ENCODE data around the gene PRDX4. TPM values are rescaled to one million over a fixed set of nuclear protein-coding genes. Genes with fewer than 3 reads are reported as not detected.

Gene PRDX4
- total and polyA plus RNA-seq, 2 of the 8 experiments (the other 6 are each of a cell fraction or from before 2014, with no cell fraction given): 130 TPM

DNA sequence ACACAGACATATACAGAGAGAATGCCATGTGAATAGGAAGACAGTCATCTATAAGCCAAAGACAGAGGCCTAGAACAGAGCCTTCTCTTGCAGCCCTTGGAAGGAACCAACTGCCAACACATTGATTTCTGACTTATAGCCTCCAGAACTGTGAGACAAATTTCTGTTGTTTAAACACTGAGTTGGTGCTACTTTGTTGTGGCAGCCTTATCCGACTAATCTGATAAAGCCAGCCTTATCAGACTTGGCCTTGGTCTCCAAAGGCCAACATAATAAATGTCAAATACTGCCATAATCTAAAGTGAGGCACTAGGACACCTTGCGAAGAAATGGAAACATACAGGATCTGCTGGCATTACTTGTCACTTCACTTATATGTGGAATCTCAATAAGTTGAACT lies 24.3 kb upstream of the PRDX4 start:
- H3K9ac ChIP-seq (replicated peaks in 1 of 4; ENCODE audit: extremely low read depth in 1 of 4, low read depth in 3 of 4, low read length in 3 of 4): no peak overlapping the region
- H2AK5ac ChIP-seq (ENCODE audit: low read depth, low read length): no peak overlapping the region
- WGBS, 2 experiments (ENCODE audit: extremely low coverage in 1 of 2, insufficient coverage in 1 of 2, insufficient read length in 1 of 2, insufficient replicate concordance in 2 of 2, low coverage in 1 of 2, low lambda C conversion rate in 2 of 2, missing lambda C conversion rate in 1 of 2): 86% methylated on average over 2 of the region's 2 CpGs; no CpG with 5 or more reads in 1 of the 2 experiments
- TF ChIP-seq ASH2L (IDR thresholded peaks at IDR 0.05; ENCODE audit: low read length): no peak
- no peak overlapping the region for H2AFZ ChIP-seq (ENCODE audit: low read length)
- no peaks in the 10 kb centered on the region for H3K23me2 ChIP-seq (ENCODE audit: low read depth, low read length)
- H2BK120ac ChIP-seq (replicated peaks; ENCODE audit: low read depth, low read length): no peak overlapping the region
- FAIRE-seq (no peak), DNase-seq (ENCODE audit: low read depth in 1 of 2, low spot score in 2 of 2) (no peak)
- no peaks in the 10 kb centered on the region for H3K79me2 ChIP-seq (ENCODE audit: control insufficient read depth in 1 of 2, insufficient read depth in 2 of 2, low read length in 2 of 2)
- H3K56ac ChIP-seq (replicated peaks; ENCODE audit: insufficient read length, low read depth, low read length): no peak overlapping the region
- H3K27me3 ChIP-seq (replicated peaks in 1 of 4; ENCODE audit: control insufficient read depth in 3 of 4, extremely low read depth in 1 of 4, insufficient read depth in 3 of 4, low read length in 3 of 4): no peaks in the 10 kb centered on the region
- no peak overlapping the region for H3K14ac ChIP-seq (ENCODE audit: insufficient read length)
- H3K4me1 ChIP-seq (replicated peaks in 1 of 4; ENCODE audit: control insufficient read depth in 3 of 4, insufficient read depth in 4 of 4, low read length in 3 of 4): no peaks in the 10 kb centered on the region
- no peak overlapping the region for H4K91ac ChIP-seq (replicated peaks; ENCODE audit: insufficient read length, low read length)
- H3K4ac ChIP-seq (replicated peaks; ENCODE audit: insufficient read length, low read depth, low read length): no peak overlapping the region
- no peaks in the 10 kb centered on the region for H3K36me3 ChIP-seq (ENCODE audit: control insufficient read depth in 2 of 4, insufficient read depth in 4 of 4, low read length in 3 of 4)
- no peak overlapping the region for H3K18ac ChIP-seq (ENCODE audit: extremely low read depth, low read length)
- no peak overlapping the region for H2BK20ac ChIP-seq (ENCODE audit: low read length)
- no peak overlapping the region for H2BK5ac ChIP-seq (ENCODE audit: low read depth, low read length)
- H3K9me3 ChIP-seq (ENCODE audit: insufficient read depth in 2 of 2, low read depth in 1 of 2, low read length in 1 of 2): no peaks in the 10 kb centered on the region
- H3K27ac ChIP-seq (ENCODE audit: low read depth, low read length): no peak overlapping the region
- POLR2A ChIA-PET (ENCODE audit: partially characterized antibody): no interaction called here
- H2BK15ac ChIP-seq (ENCODE audit: low read length): no peak overlapping the region
- H2BK12ac ChIP-seq (ENCODE audit: low read depth, low read length): no peak overlapping the region
- H3K4me2 ChIP-seq (ENCODE audit: insufficient read depth in 1 of 2, low read depth in 2 of 2, low read length in 2 of 2): no peak overlapping the region
- no peak overlapping the region for H3K4me3 ChIP-seq (ENCODE audit: extremely low read depth in 1 of 4, insufficient read depth in 2 of 4, low read depth in 3 of 4, low read length in 4 of 4)
- no peak overlapping the region for H4K5ac ChIP-seq (ENCODE audit: insufficient read length, low read depth, low read length)
- no peak overlapping the region for H3K23ac ChIP-seq (ENCODE audit: insufficient read length)
- H3K79me1 ChIP-seq (ENCODE audit: low read depth, low read length): no peaks in the 10 kb centered on the region
- H4K8ac ChIP-seq (ENCODE audit: extremely low read depth, insufficient read depth, low read length): no peak overlapping the region
- H4K20me1 ChIP-seq (replicated peaks in 1 of 2; ENCODE audit: control insufficient read depth in 1 of 2, insufficient read depth in 2 of 2, low read length in 2 of 2): no peaks in the 10 kb centered on the region
- CTCF ChIA-PET (ENCODE audit: partially characterized antibody): no interaction called here

Data from H1 (cell line).